ENCODE measurements around the gene TUT4.

TUT4 gene

DNA sequence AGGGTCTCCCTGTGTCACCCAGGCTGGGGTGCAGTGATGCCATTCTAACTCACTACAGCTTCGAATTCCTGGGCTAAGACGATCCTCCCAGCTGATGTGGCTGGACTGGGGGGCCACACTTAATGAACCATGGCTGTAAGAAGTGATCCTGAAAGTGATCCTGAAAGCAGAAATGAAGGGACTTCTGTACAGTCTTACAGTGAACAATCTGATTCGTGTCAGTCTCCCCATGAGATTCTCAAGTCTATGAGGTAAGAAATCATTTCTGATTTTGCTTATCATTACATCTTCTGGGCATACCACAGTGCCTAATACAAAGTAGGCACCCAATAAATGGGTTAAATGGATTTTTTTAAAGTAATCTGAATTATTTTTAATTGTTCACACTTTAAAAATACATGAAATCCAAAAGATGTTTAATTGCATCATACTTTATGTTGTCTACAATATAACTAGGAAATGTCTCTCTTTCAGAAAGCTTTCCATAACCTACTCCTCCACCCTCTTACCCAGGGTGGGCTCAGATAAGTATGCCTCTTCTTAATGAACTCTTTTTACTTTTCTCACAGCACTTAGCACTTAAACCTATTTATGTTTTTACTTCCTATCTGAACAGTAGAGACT is 21.5 kb downstream of the TUT4 start:
- ATAC-seq: no peak

DNA sequence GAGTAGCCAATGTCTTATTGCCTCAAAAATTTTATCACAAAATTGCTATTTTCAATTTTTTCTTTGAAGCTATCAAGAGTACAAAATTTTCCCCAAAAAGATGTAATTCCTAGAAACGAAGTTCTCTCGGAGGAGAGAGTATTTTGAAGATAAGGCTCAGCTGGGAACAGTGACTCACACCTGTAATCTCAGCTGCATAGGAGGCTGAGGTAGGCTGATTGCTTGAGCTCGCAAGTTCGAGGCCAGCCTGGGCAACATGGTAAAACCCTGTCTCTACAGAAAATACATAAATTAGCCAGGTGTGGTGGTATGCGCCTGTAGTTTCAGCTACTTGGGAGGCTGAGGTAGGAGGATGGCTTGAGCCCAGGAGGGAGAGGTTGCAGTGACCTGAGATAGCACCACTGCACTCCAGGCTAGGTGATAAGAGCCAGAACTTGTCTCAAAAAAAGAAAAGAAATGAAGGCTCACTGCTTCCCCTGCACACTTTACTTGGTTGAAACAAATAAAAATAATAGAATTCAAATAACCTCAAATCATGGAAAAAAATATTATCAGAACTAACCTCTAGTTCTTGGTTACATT is 22.2 kb downstream of the TUT4 start:
- ATAC-seq: no peak

DNA sequence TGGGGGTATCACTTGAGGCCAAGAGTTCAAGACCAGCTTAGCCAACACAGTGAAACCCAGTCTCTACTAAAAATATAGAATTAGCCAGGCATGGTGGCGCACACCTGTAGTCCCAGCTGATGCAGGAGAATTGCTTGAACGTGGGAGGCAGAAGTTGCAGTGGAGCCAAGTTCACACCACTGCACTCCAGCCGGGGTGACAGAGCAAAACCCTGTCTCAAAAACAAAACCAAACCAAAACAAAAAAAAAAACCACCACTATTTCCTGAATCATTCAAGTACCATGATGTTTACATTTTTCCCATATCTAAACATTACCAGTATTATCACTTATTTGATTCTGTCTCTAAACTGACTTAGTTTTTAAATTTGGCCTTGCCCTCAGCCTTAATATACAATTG is 29.5 kb downstream of the TUT4 start:
- peak in 1 of 2 donors; percentile 35 for ATAC-seq

DNA sequence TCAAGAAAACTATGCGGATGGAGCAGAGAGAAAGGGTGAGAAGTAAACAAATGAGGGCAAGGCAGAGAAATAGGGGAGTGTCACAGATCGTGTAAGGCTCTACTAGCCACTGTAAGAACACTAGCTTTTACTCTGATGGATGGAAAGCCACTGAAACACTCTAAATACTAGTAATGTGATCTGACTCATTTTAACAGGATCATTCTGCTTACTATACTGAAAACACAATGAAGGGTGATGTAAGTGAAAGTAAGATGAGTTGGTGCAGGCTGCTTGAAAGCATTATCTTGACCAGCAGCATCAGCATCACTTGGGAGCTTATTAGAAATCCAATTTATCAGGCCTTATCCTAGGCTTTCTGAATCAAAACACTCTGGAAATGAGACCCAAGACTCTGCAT is 32.7 kb downstream of the TUT4 start:
- ATAC-seq: peak; percentile 58 to 75

DNA sequence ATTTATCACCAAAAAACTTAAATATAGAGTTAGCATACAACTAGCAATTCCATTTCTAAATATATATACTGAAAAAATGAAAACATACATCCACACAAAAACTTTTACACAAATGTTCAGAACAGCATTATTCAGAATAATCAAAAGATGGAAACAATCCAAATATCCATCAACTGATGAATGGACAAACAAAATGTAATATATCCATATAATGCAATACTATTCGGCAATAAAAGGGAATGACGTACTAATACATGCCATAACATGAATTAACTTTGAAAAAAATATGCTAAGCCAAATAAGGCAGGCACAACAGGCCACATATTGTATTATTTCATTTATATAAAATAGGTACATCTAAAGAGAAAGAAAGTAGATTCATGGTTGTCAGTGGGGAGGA is 33.9 kb downstream of the TUT4 start:
- no peak for ATAC-seq

DNA sequence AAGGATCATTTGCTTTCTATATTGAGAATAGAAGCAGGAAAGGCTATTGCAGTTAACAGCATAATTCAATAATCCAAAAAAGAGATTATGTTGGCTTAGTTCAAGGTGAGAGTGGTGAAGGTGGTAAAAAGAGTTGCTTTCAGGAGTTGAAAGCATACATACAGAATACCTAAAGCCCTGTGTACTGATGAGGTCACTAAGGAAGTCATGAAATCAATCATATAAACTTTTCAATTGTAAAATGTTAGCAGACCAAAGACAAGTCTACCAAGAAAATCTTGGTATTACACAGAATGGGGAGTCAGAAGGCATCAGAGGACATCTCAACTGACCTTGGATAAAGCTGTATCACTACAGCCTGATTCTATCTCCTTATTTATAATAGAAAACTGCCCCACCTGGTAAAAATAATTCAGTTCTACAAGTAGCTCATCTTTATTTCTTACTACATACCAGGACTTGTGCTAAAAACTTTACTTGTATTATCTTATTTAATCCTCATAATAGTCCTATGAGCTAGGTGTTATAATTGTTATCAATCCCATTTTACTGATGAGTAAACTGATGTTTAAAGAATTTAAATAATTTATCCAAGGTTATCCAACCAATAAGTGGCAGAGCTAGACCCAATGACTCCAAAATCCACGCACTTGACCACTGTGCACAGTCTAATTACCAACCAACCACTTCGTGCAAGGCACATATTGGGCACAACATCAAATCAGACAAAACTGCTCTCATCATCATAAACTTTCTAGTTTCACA is 40.9 kb downstream of the TUT4 start:
- peak in 1 of 2 donors; percentile 36 for ATAC-seq

DNA sequence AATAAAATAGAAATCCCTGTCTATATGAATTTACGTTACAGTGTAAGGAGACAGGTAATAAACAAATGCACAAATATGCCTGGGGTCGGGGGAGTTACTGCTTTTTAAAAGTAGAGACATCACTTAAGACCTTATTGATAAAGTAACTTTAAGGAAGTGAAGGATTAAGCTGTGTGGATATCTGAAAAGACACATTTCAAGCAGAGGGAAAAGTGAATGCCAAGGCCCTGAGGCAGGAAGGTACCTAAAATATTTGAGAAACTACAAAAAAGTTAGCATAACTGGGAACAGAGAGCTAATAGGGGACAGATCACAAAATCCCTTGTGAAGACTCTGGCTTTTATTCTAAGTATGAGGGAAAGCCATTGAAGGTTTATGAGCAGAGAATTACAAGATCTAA is 41.5 kb downstream of the TUT4 start:
- no peak for ATAC-seq

DNA sequence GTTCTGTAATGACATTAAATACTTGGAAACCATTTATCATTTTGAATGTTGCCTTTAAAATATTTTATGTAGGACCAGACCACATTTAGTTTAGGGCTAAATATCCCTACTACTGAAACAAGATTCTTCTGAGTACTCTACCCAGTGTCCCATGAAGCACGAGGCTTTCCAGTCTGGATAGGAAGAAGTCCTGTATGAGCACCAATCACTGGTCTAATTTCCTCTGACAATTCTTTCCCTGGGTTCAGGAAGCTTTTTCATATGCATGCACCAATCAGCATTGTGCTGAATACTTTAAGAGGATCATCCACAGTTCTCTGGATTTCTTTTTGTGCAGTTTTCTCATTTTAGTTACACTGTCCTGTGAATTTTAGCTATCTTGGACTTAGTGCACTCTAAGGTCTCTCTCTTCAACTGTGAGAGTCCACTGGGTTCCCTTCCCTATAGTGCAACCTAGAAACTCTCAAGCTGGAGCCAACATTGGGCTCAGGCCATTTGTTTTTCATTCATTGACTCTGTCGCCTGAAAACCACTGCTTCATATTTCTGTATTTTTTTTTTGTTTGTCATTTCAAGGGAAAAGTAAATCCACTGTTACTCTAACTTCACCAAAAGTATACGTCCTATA is 45.9 kb downstream of the TUT4 start:
- ATAC-seq: no peak

DNA sequence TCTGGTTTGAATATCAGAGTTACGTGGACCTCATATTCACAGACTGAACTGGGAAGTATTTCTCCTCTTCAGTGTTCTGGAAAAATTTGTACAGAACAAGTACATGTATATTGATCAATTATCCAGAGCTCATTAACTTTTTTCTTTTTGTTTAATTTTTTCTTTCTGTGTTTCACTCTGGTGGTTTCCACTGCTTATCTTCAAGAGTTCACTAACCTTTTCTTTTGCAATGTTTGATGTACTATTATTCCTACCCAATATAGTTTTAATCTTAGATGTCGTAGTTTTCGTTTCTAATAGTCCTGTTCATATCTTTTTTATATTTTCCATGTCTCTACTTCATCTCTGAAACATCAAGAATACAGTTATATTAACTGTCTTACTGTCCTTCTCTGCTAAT is 46.5 kb downstream of the TUT4 start:
- ATAC-seq: no peak

DNA sequence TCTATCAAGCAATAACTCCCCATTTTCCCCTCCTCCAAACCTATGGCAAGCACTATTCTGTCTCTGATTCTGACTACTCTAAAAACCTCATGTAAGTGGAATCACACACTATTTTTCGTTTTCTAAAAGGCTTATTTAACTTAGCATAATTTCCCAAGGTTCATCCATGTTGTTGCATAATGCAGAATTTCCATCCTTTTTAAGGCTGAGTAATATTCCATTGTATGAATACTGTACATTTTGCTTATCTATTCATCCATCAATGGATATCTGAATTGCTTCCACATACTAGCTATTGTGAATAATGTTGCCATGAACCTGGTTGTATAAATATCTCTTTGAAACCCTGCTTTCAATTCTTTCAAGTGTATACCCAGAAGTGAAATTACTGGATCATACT is 48.2 kb downstream of the TUT4 start:
- ATAC-seq: no peak

DNA sequence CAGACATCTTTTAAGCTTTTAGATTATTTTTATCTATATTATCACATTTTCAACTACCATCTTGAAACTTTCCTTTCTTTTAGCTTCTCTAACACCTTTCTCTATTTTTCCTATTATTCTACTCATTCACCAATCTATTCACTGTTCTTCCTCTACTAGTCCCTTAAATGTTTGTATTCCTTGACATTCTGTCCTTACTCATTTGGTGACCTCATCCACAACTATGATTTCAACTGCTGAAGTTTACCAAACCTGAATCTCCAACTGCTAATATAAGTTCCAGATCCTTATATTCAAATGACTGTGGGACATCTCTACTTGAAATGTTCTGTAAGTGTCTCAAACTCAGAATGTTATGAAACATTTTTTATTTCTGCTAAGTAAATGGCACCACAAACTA is 49.2 kb downstream of the TUT4 start:
- no peak for ATAC-seq

DNA sequence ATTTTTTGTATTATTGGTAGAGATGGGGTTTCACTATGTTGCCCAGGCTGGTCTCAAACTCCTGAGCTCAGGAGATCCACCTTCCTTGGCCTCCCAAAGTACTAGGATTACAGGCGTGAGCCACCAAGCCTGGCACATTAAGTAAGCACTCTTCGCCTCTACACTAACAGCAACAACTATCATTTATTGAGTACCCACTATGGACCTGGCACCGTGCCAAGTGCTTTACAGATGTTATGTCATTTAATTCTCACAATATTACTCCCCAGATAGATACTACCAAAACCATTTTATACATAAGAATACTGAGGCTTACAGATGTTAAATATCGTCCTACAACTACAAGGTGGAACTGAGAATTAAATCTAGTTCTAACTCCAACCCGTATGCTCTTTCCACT is 50.1 kb downstream of the TUT4 start:
- no peak for ATAC-seq

DNA sequence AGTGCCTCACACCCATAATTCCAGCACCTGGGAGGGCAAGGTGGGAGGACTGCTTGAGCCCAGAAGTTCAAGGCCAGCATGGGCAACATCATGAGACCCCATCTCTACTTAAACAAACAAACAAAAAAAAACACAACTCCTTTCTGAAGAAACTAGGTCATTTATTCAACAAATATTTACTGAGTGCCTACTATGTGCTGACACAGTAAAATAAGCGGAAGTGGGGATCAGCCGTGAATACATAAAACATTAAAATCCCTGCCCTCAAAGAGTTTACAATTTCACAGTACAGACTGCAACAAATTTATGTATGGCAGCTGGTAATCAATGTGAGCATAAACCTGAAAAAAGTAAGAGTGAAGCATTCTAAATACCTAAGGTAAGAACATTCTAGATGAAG is 65.3 kb downstream of the TUT4 start:
- ATAC-seq: no peak

DNA sequence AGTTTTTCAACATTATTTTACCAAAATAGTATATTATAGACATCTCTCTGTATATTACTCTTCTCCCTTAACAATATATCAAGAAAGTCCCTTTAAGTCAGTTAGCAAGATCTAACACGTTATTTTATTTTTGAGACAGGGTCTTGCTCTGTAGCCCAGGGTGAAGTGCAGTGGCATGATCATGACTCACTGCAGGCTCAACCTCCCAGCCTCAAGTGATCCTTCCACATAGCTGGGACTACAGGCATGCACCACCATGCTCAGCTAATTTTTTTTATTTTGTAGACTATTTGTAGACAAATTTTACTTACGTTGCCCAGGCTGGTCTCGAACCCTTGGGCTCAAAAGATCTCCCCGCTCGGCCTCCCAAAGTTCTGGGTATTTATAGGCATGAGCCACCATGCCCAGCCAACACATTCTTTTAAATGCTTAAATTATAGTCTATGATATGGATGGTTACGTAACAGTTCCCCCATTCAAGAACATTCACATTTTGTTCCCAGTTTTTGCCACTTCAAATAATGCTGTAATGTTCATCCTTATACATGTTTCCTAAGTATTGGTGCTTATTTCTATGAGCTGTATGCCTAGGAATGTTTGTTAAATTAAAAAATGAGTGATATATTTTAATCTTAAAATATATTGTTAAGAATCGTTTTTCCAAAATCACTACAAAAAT is 70.4 kb downstream of the TUT4 start:
- no peak for ATAC-seq

DNA sequence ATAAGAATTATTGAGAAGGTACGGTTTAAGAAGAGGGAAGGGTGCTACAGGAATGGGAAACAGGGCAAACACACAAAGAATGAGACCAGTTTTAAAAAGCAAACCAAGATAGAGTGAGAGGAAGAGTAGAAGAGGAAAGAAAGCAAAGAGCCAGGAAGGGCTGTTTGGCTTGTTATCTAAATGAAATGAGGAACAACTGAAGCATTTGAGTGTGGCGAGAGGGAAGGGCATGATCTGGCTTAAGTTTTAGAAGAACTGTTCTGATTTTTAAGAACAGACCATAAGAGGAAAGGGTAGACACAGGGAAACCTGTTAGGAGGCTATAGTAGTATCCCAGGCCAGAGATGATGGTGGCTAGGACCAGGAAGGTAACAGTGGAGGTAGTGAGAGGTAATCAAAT is 73.8 kb downstream of the TUT4 start:
- no peak for ATAC-seq

DNA sequence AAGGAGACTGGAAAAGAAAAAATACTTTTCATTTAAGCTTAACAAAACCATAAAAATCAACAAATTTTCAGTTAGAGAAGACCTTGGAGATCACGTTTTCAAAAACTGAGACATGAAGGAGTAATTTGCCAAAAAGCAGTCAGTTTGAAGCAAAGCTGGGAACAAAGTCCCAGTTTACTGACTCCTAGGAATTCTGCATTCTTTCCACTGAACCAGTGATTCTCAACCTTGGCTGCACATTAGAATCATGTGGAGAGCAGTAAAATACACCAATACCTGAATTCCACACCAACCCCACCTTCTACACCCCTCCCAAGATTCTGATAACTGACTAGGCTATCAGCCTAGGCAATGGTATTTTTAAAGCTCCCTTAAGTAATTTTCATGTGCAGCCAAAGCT is 75.0 kb downstream of the TUT4 start:
- ATAC-seq: no peak

DNA sequence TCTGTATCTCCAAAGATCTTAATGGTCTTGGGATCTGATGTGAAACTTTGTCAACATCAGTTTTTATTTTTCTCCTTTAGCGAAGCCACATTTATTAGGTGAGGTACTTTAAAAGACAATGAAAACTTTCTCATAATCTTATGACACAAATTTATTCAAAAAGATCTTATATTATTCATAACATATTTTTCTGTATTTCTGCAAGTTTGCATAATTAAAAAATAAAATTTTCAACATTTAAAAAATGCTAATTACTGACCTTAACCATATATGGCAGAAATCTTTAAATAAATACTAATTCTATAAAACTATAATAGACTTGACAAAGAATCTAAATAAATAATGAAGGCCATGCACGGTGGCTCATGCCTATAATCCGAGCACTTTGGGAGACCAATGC is 75.9 kb downstream of the TUT4 start:
- no peak for ATAC-seq

DNA sequence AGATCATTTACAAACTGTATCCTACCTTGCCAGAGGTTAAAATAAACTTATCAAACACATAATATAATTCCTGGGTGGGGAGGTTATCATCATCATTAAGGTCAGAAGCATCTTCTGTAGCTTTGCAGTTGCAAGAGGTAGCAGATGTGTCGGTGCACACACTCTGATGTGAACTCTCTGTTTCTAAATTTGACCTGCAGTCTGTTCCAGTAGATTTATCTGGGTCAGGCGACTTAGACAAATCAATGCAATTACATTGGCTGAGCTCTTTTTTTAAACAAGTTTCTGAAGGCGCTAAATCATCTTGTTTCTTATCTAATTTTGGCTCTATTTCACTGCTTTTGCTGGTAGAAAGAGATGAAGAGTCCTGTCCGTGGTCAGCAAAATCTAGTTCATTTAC is 78.1 kb downstream of the TUT4 start:
- ATAC-seq: no peak

DNA sequence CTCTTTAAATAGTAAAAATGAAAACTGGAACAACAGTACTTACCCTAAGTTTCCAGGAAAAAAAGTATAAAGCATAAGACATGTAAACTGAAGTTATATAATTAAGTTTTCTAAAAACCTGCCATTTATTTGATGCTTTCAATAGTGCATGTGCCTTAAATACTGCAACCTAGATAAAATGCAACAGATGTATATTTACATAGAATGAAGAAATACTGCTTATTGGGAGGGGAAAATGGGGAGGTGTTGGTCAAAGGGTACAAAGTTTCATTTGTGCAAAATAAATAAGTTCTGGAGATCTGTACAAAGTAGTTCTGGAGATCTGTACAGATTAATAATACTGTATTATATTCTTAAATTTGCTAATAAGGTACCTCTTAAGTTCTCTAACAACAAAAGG is 79.9 kb downstream of the TUT4 start:
- ATAC-seq: no peak

DNA sequence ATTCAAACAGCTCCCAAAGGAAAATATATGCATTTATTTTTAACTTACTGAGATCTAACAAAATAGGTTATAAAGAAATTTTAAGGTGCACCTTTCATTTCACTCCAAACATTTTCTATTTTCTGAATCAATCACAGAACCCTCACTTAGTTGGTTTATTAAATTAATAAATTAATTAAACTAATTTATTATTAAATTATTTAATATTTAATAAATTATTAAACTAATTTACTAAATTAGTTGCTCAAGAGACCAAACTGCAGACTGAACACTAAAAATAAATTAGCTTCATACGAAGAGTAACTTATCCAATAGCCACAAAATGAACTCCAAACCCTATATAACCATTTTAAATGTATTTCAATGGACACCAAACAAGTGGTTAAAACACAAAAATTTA is 80.5 kb downstream of the TUT4 start:
- ATAC-seq: no peak

DNA sequence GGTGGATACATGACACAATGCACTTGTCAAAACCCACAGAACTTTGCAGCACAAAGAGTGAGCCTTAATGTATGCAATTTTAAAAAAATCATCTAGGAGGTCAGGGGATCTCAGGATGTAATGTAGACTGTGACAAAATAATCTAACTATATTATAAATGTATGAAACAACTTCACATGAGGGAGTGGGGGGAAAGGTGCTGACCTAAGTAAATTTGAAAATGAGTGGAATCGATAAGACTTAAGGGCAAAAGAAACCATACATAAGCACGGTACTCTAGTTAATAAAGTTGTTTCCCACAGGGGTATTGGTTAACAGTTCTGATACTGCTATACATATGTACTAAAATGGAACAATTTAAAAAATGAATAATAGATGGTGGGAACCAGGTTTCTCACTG is 83.8 kb downstream of the TUT4 start:
- ATAC-seq: no peak

DNA sequence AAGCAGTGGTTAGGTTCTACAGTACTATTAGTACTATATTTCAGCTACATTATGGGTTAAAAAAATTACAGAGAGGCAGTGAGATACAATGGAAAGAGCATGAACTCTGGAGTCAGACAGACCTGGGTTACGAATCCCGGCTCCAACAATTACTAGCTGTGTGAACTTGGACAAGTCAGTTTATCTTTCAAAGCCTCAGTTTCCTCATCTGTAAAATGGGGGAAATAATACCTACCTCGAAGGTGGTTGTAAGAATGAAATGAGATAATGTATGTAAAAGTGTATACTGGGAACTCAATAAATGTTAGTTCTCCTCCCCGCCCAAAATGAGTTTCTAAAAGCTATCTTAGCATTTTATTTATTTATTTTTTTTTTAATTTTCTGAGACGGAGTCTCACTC is 89.0 kb downstream of the TUT4 start:
- no peak for ATAC-seq

DNA sequence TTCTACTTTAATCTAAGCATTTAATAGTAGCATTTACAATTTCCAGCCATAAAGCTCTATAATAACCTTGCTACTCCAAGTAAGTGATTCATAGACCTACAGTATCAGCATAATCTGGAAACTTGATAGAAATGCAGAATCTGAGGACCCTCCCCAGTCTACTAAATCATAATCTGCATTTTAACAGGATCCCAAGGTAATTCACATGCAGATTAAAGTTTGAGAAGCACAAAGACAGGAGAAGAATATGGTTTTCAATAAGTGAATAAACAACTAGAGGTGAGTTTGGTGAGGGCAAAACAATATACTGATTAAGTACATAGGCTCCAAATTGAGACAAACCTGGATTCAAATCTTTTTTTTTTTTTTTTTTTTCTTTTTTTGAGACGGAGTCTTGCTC is 91.1 kb downstream of the TUT4 start:
- ATAC-seq: no peak

All from activated CD4-positive, CD25-positive, alpha-beta regulatory T cell treated with anti-CD3 and anti-CD28 coated beads, Interleukin-2, amount 50 U/mL, for 24 hours (primary cell).